Pancreas (tissue), 10 donors: Measurements from ENCODE around the gene NAT9. TPM values are rescaled to one million over a fixed set of nuclear protein-coding genes. Genes with fewer than 3 reads are reported as not detected.

Source experiments
- ATAC-seq, 4 donors: fragments of 200-7000 bp; cut with Tn5 transposase; one replicate each; pipeline versions ENCODE4 v1.8.0 to v1.9.1; 2020; ENCODE audit warnings: mild to moderate bottlenecking in 4 of 4, moderate library complexity in 4 of 4
- DNase-seq, 6 donors: peaks; one replicate each; pipeline ENCODE4 v3.0.0-alpha.2; 2020
- FAIRE-seq: peaks from 2 replicates; lab custom pipeline; 2012; peaks lifted over from hg19 to GRCh38; lab: Jason Lieb, UNC
- H3K27ac ChIP-seq, 4 donors: fragments of 200-600 bp; sonication (generic); 1 replicate in 3 of 4; 2 replicates in 1 of 4; pipeline versions ENCODE4 v1.5.0 to v1.8.0; 2020
- H3K27me3 ChIP-seq, 4 donors: fragments of 200-600 bp; one replicate each; pipeline ENCODE4 v1.8.0; 2021
- H3K36me3 ChIP-seq, 3 donors: fragments of 200-600 bp; sonication (generic) in 1 of 3; one replicate each; pipeline versions ENCODE4 v1.5.0 to v1.8.0; 2020 to 2021
- H3K4me1 ChIP-seq, 3 donors: fragments of 200-600 bp; one replicate each; pipeline ENCODE4 v1.8.0; 2021
- H3K4me3 ChIP-seq, 4 donors: fragments of 200-600 bp; sonication (generic) in 2 of 4; one replicate each; pipeline versions ENCODE4 v1.5.0 to v1.8.0; 2020 to 2021
- H3K9me3 ChIP-seq, 4 donors: fragments of 200-600 bp; one replicate each; pipeline ENCODE4 v1.8.0; 2021
- CTCF ChIP-seq, 4 donors: fragments of 200-600 bp; sonication (generic) in 3 of 4; IDR thresholded peaks; one replicate each; pipeline versions ENCODE4 v1.5.0 to v1.8.0; 2021; ENCODE audit warnings: antibody characterized with exemption in 4 of 4
- WGBS, 2 donors: extraction: QIAGEN DNeasy Blood & Tissue Kit; methylation state at CpG; one replicate each; pipeline ENCODE4 v1.1.7; 2013; 5-methylcytosine and 5-hydroxymethylcytosine counted together
- intact Hi-C, 3 donors: fragments of 100-400 bp; cut with DNase I; formaldehyde crosslinking; loops; one replicate each; pipeline versions ENCODE4 v1.11.1 to v1.14.2; 2022
- polyA plus RNA-seq, 2 donors: library from polyadenylated mRNA; stranded (reverse); fragments of 200-250 nt; gene quantifications; one replicate each; pipeline ENCODE4 v1.2.3, GENCODE V29; 2013
- total RNA-seq, 6 donors: library from RNA; stranded (reverse); fragmentation: NEBNext Ultra II Directional in 4 of 6; extraction: Animal tissue kit (Norgen Biotek cat#: 25700) in 4 of 6; gene quantifications; one replicate each; pipeline versions ENCODE4 v1.2.1 to v1.2.4, GENCODE V29; 2021 to 2023
- donor health status: healthy with polysubstance abuse.
- donor health status: DM: no; HTN: no; CAD: no; lungs with moderate emphysema.
- donor health status: DM: no; HTN: no; CAD: no.
- donor health status: control.
- donor health status: control.
- donor health status: Bipolar disorder and iron deficiency.
- donor health status: DM: yes; HTN: yes; CAD: no.
- donor health status: DM: no; HTN: no; CAD: no.
- donor health status: DM: no; HTN: no; CAD: no.
- donor health status: DM: yes; HTN: yes; CAD: no.

NAT9 gene
- total and polyA plus RNA-seq, 8 donors = 14.4 to 38.5 (median 24.8) TPM

- intact Hi-C loops = loop anchor here in 1 of 3 donors (2.0 kb wide), 1 partner anchor 18 kb away; no protein-coding TSS in a partner anchor
- peak; percentile 71 to 78 (median 77) for ATAC-seq
- Histone ChIP-seq H3K27ac (peak overlapping the region; percentile 88 to 97 (median 95)), H3K27me3 (no peaks in the 10 kb centered on the region), H3K4me3 (peak overlapping the region; percentile 55 to 98 (median 88)), H3K36me3 (no peaks in the 10 kb centered on the region), H3K9me3 (no peaks in the 10 kb centered on the region), H3K4me1 (peaks cover 18 to 24% (median 23%) of the 10 kb centered on the region in 3 donors)
- FAIRE-seq = no peak
- 8 to 15% methylated on average over 13 of the region's 13 CpGs for WGBS, 2 donors
- TF ChIP-seq CTCF (IDR thresholded peaks at IDR 0.05) = no peak
- peak; percentile 82 to 98 (median 94) for DNase-seq
Observed at GRCh38 chr17:74750327-74751069, 25.6 kb downstream of the NAT9 start.

- H3K27ac ChIP-seq = peak overlapping the region; percentile 88 to 97 (median 95)
- FAIRE-seq = no peak
Observed at GRCh38 chr17:74750039-74750326, 26.2 kb downstream of the NAT9 start.

GRCh38 chr17:74749279-74750038 lies 26.7 kb downstream of the NAT9 start:
- H3K4me3 ChIP-seq = peak overlapping the region; percentile 55 to 98 (median 88)
- peak overlapping the region; percentile 88 to 97 (median 95) for H3K27ac ChIP-seq
- intact Hi-C loops = loop anchor here in 2 of 3 donors (2.0 to 10.0 kb wide), 2 partner anchors 19 to 115 kb away; no protein-coding TSS in a partner anchor
- FAIRE-seq = no peak
- H3K36me3 ChIP-seq = no peaks in the 10 kb centered on the region
- H3K4me1 ChIP-seq = peaks cover 18 to 28% (median 24%) of the 10 kb centered on the region in 3 donors
- DNase-seq = peak in 3 of 6 donors; percentile 46 to 88 (median 49)
- H3K9me3 ChIP-seq = no peaks in the 10 kb centered on the region
- no peaks in the 10 kb centered on the region for H3K27me3 ChIP-seq
- ATAC-seq = peak; percentile 1 to 7 (median 2)
- WGBS, 2 donors = 1% methylated on average over 29 to 46 of the region's 46 CpGs
- TF ChIP-seq CTCF (IDR thresholded peaks at IDR 0.05) = no peak

More at GRCh38 chr17:74750039-74750326, 26.2 kb downstream of the NAT9 start:
- H3K27me3 ChIP-seq = no peaks in the 10 kb centered on the region
- DNase-seq (no peak), ATAC-seq (no peak)
- H3K36me3 ChIP-seq = no peaks in the 10 kb centered on the region
- no peaks in the 10 kb centered on the region for H3K9me3 ChIP-seq
- intact Hi-C loops = loop anchor here in 1 of 3 donors (2.0 kb wide), 1 partner anchor 19 kb away; no protein-coding TSS in a partner anchor
- peak overlapping the region; percentile 55 to 98 (median 88) for H3K4me3 ChIP-seq
- 10 to 29% methylated on average over 6 of the region's 6 CpGs for WGBS, 2 donors
- H3K4me1 ChIP-seq = peaks cover 18 to 25% (median 24%) of the 10 kb centered on the region in 3 donors
- no peak for TF ChIP-seq CTCF (IDR thresholded peaks at IDR 0.05)

DNA sequence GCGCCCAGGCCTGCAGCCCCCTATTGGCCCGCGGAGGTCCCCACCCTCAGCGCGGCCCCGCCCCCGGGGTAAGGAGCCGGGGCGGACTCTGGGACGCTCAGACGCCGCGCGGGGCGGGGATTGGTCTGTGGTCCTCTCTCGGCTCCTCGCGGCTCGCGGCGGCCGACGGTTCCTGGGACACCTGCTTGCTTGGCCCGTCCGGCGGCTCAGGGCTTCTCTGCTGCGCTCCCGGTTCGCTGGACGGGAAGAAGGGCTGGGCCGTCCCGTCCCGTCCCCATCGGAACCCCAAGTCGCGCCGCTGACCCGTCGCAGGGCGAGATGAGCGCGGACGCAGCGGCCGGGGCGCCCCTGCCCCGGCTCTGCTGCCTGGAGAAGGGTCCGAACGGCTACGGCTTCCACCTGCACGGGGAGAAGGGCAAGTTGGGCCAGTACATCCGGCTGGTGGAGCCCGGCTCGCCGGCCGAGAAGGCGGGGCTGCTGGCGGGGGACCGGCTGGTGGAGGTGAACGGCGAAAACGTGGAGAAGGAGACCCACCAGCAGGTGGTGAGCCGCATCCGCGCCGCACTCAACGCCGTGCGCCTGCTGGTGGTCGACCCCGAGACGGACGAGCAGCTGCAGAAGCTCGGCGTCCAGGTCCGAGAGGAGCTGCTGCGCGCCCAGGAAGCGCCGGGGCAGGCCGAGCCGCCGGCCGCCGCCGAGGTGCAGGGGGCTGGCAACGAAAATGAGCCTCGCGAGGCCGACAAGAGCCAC lies 27.4 kb downstream of the NAT9 start, which contains the start of gene NHERF1:
Gene NHERF1 (plus strand): TSS at position 100 of the 750 bp plus-strand sequence. CDS start 219 bp downstream, at position 319.
- FAIRE-seq (no peak), DNase-seq (peak; percentile 93 to 99 (median 96)), ATAC-seq (peak; percentile 77 to 84 (median 82))
- Histone ChIP-seq H3K27me3 (no peaks in the 10 kb centered on the region), H3K4me3 (peak within 1 kb of the TSS; percentile 55 to 98 (median 88)), H3K9me3 (no peaks in the 10 kb centered on the region), H3K36me3 (no peaks in the 10 kb centered on the region), H3K4me1 (peaks cover 18 to 28% (median 24%) of the 10 kb centered on the region in 3 donors), H3K27ac (peak within 1 kb of the TSS; percentile 88 to 97 (median 95))
- 0% methylated on average over 60 to 90 of the region's 90 CpGs for WGBS, 2 donors
- peak in 1 of 4 donors; percentile 14 for TF ChIP-seq CTCF (IDR thresholded peaks at IDR 0.05)
- intact Hi-C loops = loop anchor here in 1 of 3 donors (10.0 kb wide), 1 partner anchor 116 kb away; no protein-coding TSS in a partner anchor
